Naive thymus-derived CD8-positive, alpha-beta T cell (primary cell): ENCODE results near the gene NPIPA1. TPM values are rescaled to one million over a fixed set of nuclear protein-coding genes. Genes with fewer than 3 reads are reported as not detected.
A peak's percentile ranks its signal among the peaks of the same experiment; 100 is the strongest.
"Not testable (repeated sequence)": the region's sequence is repeated elsewhere in the genome, so short reads cannot be mapped to it uniquely, and the experiment has no call there.

Experiments used
- ATAC-seq, 2 donors: fragments of 150-1000 bp; cut with Tn5 transposase in 1 of 2; sonication (Bioruptor Pico), chemical (Tn5 transposase) in 1 of 2; 1 replicate in 1 of 2; 2 replicates in 1 of 2; pipeline ENCODE4 v1.10.0; 2021; ENCODE audit warnings: mild to moderate bottlenecking in 2 of 2, moderate library complexity in 2 of 2
- POLR2A ChIA-PET: fragments of 350-600 bp; sonication (Branson Sonifier 250); formaldehyde crosslinking; loops from one replicate; lab custom pipeline; 2021; ENCODE audit warnings: antibody characterized with exemption; lab: Charles Lee
- DNase-seq, 10 donors: peaks; one replicate each; pipeline versions ENCODE4 v3.0.0 to v3.0.0-alpha.2; 2020 to 2022
- H3K27ac Mint-ChIP-seq, 10 donors: one replicate each; pipeline ENCODE4 v1.8.0; 2020 to 2022; ENCODE audit warnings: mild to moderate bottlenecking in 10 of 10, mixed read lengths in 10 of 10, moderate library complexity in 4 of 10, inconsistent platforms in 1 of 10
- H3K27me3 Mint-ChIP-seq, 5 donors: one replicate each; pipeline ENCODE4 v1.8.0; 2021 to 2022; ENCODE audit warnings: mixed read lengths in 5 of 5
- H3K36me3 Mint-ChIP-seq, 3 donors: one replicate each; pipeline ENCODE4 v1.8.0; 2020 to 2022; ENCODE audit warnings: mixed read lengths in 3 of 3, mild to moderate bottlenecking in 2 of 3, inconsistent platforms in 1 of 3
- H3K4me1 Mint-ChIP-seq, 4 donors: one replicate each; pipeline ENCODE4 v1.8.0; 2021 to 2022; ENCODE audit warnings: mixed read lengths in 4 of 4
- H3K4me3 Mint-ChIP-seq, 10 donors: one replicate each; pipeline ENCODE4 v1.8.0; 2020 to 2022; ENCODE audit warnings: mild to moderate bottlenecking in 10 of 10, mixed read lengths in 10 of 10, moderate library complexity in 6 of 10, inconsistent platforms in 1 of 10
- H3K9me3 Mint-ChIP-seq, 9 donors: one replicate each; pipeline ENCODE4 v1.8.0; 2020 to 2022; ENCODE audit warnings: mixed read lengths in 9 of 9, mild to moderate bottlenecking in 3 of 9, inconsistent platforms in 1 of 9, moderate library complexity in 1 of 9
- microRNA-seq: library from miRNA; unstranded; fragments of <30 nt; microRNA quantifications from one replicate; pipeline ENCODE4 v1.2.0, GENCODE V29; 2022; ENCODE audit warnings: borderline microRNAs expressed
- polyA plus RNA-seq, 3 donors: library from polyadenylated mRNA; unstranded; fragments of 300-500 nt; fragmentation: Illumina TruSeq; gene quantifications; one replicate each; pipeline ENCODE4 v1.2.3, GENCODE V29; 2021
- total RNA-seq, 8 experiments: library from RNA in 2 of 8; stranded (reverse) in 2 of 8; gene quantifications; one replicate each; pipeline ENCODE4 v1.2.3 and lab custom pipeline; 2021 to 2026

Gene NPIPA1
- total and polyA plus RNA-seq, 5 experiments from 2014 or later, result 0.52 to 180 (median 6.2) TPM

- POLR2A ChIA-PET, H3K9me3 Mint-ChIP-seq, ATAC-seq, H3K27me3 Mint-ChIP-seq, H3K4me3 Mint-ChIP-seq, DNase-seq: not testable (repeated sequence)
- Mint-ChIP-seq H3K4me1 (peaks cover 27 to 44% (median 35%) of the 10 kb centered on the region in 4 donors), H3K36me3 (peaks cover 6 to 36% (median 31%) of the 10 kb centered on the region in 3 donors), H3K27ac (peak overlapping the region in 1 of 10 donors; percentile 29)
Measured at GRCh38 chr16:14993277-14994151, 56.3 kb downstream of the NPIPA1 start.

DNA sequence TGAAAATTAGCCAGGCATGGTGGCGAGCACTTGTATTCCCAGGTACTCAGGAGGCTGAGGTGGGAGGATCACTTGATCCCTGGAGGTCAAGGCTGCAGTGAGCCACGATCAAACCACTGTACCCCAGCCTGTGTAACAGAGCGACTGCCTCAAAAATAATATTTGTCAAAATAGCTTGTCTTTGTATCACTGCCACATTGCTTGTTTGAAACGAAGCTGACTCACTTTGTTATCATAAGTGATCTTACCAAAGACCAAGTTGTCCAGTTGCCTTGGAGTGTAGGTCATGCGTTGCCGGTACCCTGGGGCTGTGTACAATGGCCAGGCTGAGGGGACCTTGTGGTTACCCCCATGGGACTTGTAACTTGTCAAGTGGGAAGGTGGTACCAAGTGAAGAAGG lies 59.5 kb downstream of the NPIPA1 start:
- H3K27me3 Mint-ChIP-seq, DNase-seq, POLR2A ChIA-PET, ATAC-seq, H3K9me3 Mint-ChIP-seq, H3K4me3 Mint-ChIP-seq: not testable (repeated sequence)
- Mint-ChIP-seq H3K4me1 (peaks cover 17 to 32% (median 24%) of the 10 kb centered on the region in 4 donors), H3K27ac (peak overlapping the region in 1 of 10 donors; percentile 27), H3K36me3 (peaks cover 6 to 48% (median 29%) of the 10 kb centered on the region in 3 donors)

DNA sequence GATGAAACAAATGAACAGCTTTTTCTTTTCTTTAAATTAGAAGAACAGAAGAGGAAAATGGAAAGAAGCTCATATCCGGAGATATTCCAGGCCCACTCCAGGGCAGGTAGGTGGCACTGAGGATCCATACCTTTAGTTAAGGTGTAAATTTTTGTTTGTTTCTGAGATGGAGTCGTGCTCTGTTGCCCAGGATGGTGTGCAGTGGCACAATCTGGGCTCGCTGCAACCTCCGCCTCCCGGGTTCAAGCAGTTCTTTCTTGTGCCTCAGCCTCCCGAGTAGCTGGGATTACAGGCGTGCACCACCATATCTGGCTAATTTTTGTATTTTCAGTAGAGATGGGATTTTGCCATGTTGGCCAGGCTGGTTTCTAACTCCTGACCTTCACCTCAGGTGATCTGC lies 61.1 kb downstream of the NPIPA1 start:
- Mint-ChIP-seq H3K27ac (peak overlapping the region in 1 of 10 donors; percentile 41), H3K36me3 (peaks cover 0 to 50% (median 23%) of the 10 kb centered on the region in 3 donors), H3K4me1 (peaks cover 16 to 28% (median 17%) of the 10 kb centered on the region in 4 donors)
- H3K27me3 Mint-ChIP-seq, POLR2A ChIA-PET, H3K4me3 Mint-ChIP-seq, ATAC-seq, H3K9me3 Mint-ChIP-seq, DNase-seq: not testable (repeated sequence)

DNA sequence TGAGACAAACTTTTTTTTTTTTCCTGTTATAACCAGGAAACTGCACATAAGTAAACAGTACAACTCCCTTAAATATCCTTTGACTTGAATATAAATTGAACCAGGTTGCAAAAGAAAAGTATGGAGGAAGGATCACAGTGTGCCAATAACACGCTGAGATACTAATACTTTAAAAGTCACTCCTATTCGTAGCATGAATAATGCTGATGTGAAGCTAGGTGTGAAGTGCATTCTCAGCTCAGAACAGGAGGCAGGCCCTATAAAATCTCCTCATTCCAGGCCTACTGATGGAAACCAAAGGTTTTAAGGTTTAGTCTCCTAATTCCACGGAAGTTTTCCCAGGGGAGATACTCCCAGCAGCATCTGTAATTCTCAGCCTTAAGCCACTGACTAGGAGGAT lies 62.6 kb downstream of the NPIPA1 start:
- peaks cover 9 to 25% (median 11%) of the 10 kb centered on the region in 4 donors for H3K4me1 Mint-ChIP-seq
- H3K9me3 Mint-ChIP-seq, DNase-seq, ATAC-seq, H3K4me3 Mint-ChIP-seq, H3K27me3 Mint-ChIP-seq, POLR2A ChIA-PET: not testable (repeated sequence)
- H3K27ac Mint-ChIP-seq, result peak overlapping the region in 1 of 10 donors; percentile 14
- H3K36me3 Mint-ChIP-seq, result peaks cover 0 to 55% (median 28%) of the 10 kb centered on the region in 3 donors

Small RNA genes lying within 50 kb of the gene (microRNA-seq; reads per million reads assigned to microRNA genes)
- gene MIR3180-1 (not detected), gene MIR3670-1 (not detected), gene MIR6511A1 (not detected), gene MIR6770-1 (not detected)

Other genes starting within 250 kb of the NPIPA1 start
- gene PLA2G10, start 243.1 kb upstream of the NPIPA1 start, total RNA-seq, result not detected
- not detected for gene PLA2G10, start 243.1 kb upstream of the NPIPA1 start, polyA plus RNA-seq
- gene NPIPA3, start 234.0 kb upstream of the NPIPA1 start, total RNA-seq, result 1 to 10 TPM in 1 of 2 experiments, not detected in 1; 2.0 TPM
- gene NPIPA3, start 234.0 kb upstream of the NPIPA1 start, polyA plus RNA-seq, result under 1 TPM in 1 of 3 donors, not detected in 2; 0.35 TPM
- gene NPIPA2, start 194.9 kb upstream of the NPIPA1 start, total RNA-seq, result 1 to 10 TPM; 4.3 to 4.5 TPM
- not detected for gene NPIPA2, start 194.9 kb upstream of the NPIPA1 start, polyA plus RNA-seq
- 10 to 100 TPM; 43.4 to 52.9 TPM for gene NOMO1, start 103.7 kb upstream of the NPIPA1 start, total RNA-seq
- gene NOMO1, start 103.7 kb upstream of the NPIPA1 start, polyA plus RNA-seq, result 10 to 100 TPM; 29.5 to 39.5 (median 33.8) TPM
- gene PDXDC1, start 37.6 kb downstream of the NPIPA1 start, total RNA-seq, result 10 to 100 TPM; 76.1 to 77.8 TPM
- 10 to 100 TPM; 25.0 to 35.7 (median 28.2) TPM for gene PDXDC1, start 37.6 kb downstream of the NPIPA1 start, polyA plus RNA-seq
- gene NTAN1, start 118.6 kb downstream of the NPIPA1 start, total RNA-seq, result 10 to 100 TPM; 29.3 to 33.4 TPM
- 10 to 100 TPM; 42.6 to 45.1 (median 43.5) TPM for gene NTAN1, start 118.6 kb downstream of the NPIPA1 start, polyA plus RNA-seq
- gene RRN3, start 156.8 kb downstream of the NPIPA1 start, total RNA-seq, result 10 to 100 TPM; 43.1 to 53.3 TPM
- 10 to 100 TPM; 17.9 to 33.8 (median 23.8) TPM for gene RRN3, start 156.8 kb downstream of the NPIPA1 start, polyA plus RNA-seq